OCI-LY1 (cell line): ENCODE data around the gene ETV6.

Experiments used
- H2AFZ ChIP-seq: fragments of 200-600 bp; sonication (generic), shearing (Covaris generic); 2 replicates; pipeline ENCODE4 v1.6.0; 2014; ENCODE audit warnings: antibody characterized with exemption, mild to moderate bottlenecking, low read length
- H3F3A ChIP-seq: fragments of 200-600 bp; sonication (generic), shearing (Covaris generic); 2 replicates; pipeline ENCODE4 v1.6.0; 2014; ENCODE audit warnings: mild to moderate bottlenecking, antibody characterized with exemption, low read length, moderate library complexity; ENCODE audit not compliant: insufficient read depth
- H3K27ac ChIP-seq: fragments of 200-600 bp; sonication (generic); 2 replicates; pipeline ENCODE4 v1.5.1; 2014; ENCODE audit warnings: low read length, mixed run types, mild to moderate bottlenecking, low read depth; ENCODE audit not compliant: poor library complexity, severe bottlenecking
- H3K27me3 ChIP-seq: fragments of 200-600 bp; sonication (generic); 2 replicates; pipeline ENCODE4 v1.6.0; 2014; ENCODE audit warnings: antibody characterized with exemption, mild to moderate bottlenecking, low read length, moderate library complexity; ENCODE audit not compliant: insufficient read depth
- H3K36me3 ChIP-seq: fragments of 200-600 bp; sonication (generic); 2 replicates; pipeline ENCODE4 v1.6.1; 2014; ENCODE audit warnings: mild to moderate bottlenecking, antibody characterized with exemption, low read length, moderate library complexity, mixed read lengths; ENCODE audit not compliant: insufficient read depth
- H3K4me1 ChIP-seq: fragments of 200-600 bp; sonication (generic); 2 replicates; pipeline ENCODE4 v1.5.1; 2014; ENCODE audit warnings: mild to moderate bottlenecking, low read length, moderate library complexity; ENCODE audit not compliant: insufficient read depth, severe bottlenecking
- H3K4me2 ChIP-seq: fragments of 200-600 bp; sonication (generic), shearing (Covaris generic); 2 replicates; pipeline ENCODE4 v1.6.1; 2014; ENCODE audit warnings: low read length
- H3K4me3 ChIP-seq: fragments of 200-600 bp; sonication (generic); 2 replicates; pipeline ENCODE4 v1.5.1; 2014; ENCODE audit warnings: low read length, low read depth, mild to moderate bottlenecking, mixed read lengths; ENCODE audit not compliant: poor library complexity, severe bottlenecking
- H3K79me2 ChIP-seq: fragments of 200-600 bp; shearing (Covaris generic); 2 replicates; pipeline ENCODE4 v1.6.1; 2016; ENCODE audit warnings: mixed run types, low read length, mixed read lengths; ENCODE audit not compliant: insufficient read depth
- H3K9ac ChIP-seq: fragments of 200-600 bp; sonication (generic), shearing (Covaris generic); 2 replicates; pipeline ENCODE4 v1.6.1; 2014; ENCODE audit warnings: mild to moderate bottlenecking, low read length, mixed read lengths
- H3K9me2 ChIP-seq: fragments of 200-600 bp; sonication (generic), shearing (Covaris generic); 2 replicates; pipeline ENCODE4 v1.6.1; 2014; ENCODE audit warnings: low read depth, mild to moderate bottlenecking, low read length, mixed read lengths
- H3K9me3 ChIP-seq: fragments of 200-600 bp; shearing (Covaris generic); 2 replicates; pipeline ENCODE4 v1.6.1; 2014; ENCODE audit warnings: low read length, mixed read lengths
- H4K20me1 ChIP-seq: fragments of 200-600 bp; sonication (generic), shearing (Covaris generic); 2 replicates; pipeline ENCODE4 v1.6.0; 2016; ENCODE audit warnings: mild to moderate bottlenecking, low read length; ENCODE audit not compliant: insufficient read depth
- EZH2 ChIP-seq: fragments of 200-600 bp; sonication (generic), shearing (Covaris generic); IDR thresholded peaks from 2 replicates; pipeline ENCODE4 v1.8.0; 2017; ENCODE audit warnings: borderline replicate concordance, mixed run types, mild to moderate bottlenecking, antibody characterized with exemption, low read length, moderate library complexity, mixed read lengths
- TF ChIP-seq, protein P1 (sequence below): fragments of 200-600 bp; sonication (generic), shearing (Covaris generic); IDR thresholded peaks from 2 replicates; pipeline ENCODE4 v1.5.1; 2017; ENCODE audit warnings: mild to moderate bottlenecking, antibody characterized with exemption, low read length, moderate library complexity, mixed read lengths

Gene ETV6

DNA sequence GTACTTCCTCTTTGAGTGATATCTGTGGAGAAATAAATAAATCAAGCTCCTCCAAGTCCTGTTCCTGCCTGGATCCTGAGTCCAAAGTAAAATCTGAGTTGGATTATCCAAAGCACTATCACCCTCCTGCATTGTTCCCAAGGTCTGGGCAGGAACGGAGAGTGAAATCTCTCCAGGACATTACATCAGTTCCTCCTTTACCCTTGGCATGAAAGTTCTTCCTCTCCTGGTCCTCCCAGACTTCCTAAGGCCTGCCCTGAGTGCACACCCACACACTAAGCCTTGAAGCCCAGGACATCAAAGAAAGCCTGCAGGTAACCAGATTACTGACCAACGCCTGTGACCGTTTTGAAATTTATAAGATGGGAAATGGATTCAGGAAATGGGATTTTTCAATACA, 214.5 kb downstream of the ETV6 start:
- no peaks in the 10 kb centered on the region for H3K9me2 ChIP-seq
- no peak for TF ChIP-seq EZH2
- TF ChIP-seq, protein P1, sequence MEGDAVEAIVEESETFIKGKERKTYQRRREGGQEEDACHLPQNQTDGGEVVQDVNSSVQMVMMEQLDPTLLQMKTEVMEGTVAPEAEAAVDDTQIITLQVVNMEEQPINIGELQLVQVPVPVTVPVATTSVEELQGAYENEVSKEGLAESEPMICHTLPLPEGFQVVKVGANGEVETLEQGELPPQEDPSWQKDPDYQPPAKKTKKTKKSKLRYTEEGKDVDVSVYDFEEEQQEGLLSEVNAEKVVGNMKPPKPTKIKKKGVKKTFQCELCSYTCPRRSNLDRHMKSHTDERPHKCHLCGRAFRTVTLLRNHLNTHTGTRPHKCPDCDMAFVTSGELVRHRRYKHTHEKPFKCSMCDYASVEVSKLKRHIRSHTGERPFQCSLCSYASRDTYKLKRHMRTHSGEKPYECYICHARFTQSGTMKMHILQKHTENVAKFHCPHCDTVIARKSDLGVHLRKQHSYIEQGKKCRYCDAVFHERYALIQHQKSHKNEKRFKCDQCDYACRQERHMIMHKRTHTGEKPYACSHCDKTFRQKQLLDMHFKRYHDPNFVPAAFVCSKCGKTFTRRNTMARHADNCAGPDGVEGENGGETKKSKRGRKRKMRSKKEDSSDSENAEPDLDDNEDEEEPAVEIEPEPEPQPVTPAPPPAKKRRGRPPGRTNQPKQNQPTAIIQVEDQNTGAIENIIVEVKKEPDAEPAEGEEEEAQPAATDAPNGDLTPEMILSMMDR = no peak
- H3K36me3 ChIP-seq = peaks cover 5% of the 10 kb centered on the region; the same call in 1 of the 2 replicates
- H4K20me1 ChIP-seq = no peaks in the 10 kb centered on the region
- H3K9me3 ChIP-seq = peaks cover 4% of the 10 kb centered on the region; the same call in 1 of the 2 replicates
- H3K9ac ChIP-seq = no peak overlapping the region
- H3F3A ChIP-seq = no peaks in the 10 kb centered on the region
- H3K4me2 ChIP-seq = no peak overlapping the region
- peaks cover 22% of the 10 kb centered on the region for H3K4me1 ChIP-seq
- H3K79me2 ChIP-seq = no peaks in the 10 kb centered on the region
- H3K27me3 ChIP-seq = no peaks in the 10 kb centered on the region
- H2AFZ ChIP-seq = no peak overlapping the region
- no peak overlapping the region for H3K4me3 ChIP-seq
- H3K27ac ChIP-seq = no peak overlapping the region

DNA sequence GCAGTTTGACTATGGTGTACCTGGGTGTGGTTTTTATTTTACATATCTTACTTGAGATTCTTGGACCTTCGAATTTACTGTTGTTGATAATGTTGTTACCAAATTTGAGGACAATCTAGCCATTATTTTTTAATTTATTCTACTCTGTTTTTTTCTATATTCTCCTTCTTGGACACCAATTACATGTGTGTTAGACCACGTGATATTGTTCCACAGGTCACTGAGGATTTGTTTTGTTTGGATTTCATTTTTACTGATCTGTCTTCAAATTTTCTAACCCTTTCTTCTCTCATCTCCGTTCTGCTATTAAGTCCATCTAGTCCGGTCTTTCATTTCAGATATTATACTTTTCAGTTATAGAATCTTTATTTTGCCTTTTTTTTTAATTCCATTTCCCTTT, 216.3 kb downstream of the ETV6 start:
- Histone ChIP-seq H3K9me2 (no peaks in the 10 kb centered on the region), H3K27me3 (no peaks in the 10 kb centered on the region), H3F3A (no peaks in the 10 kb centered on the region), H3K4me2 (no peak overlapping the region), H3K9ac (no peak overlapping the region), H3K9me3 (peaks cover 4% of the 10 kb centered on the region; the same call in 1 of the 2 replicates), H4K20me1 (no peaks in the 10 kb centered on the region), H3K4me1 (peaks cover 13% of the 10 kb centered on the region), H3K36me3 (peaks cover 18% of the 10 kb centered on the region), H3K27ac (no peak overlapping the region), H3K79me2 (no peaks in the 10 kb centered on the region), H3K4me3 (no peak overlapping the region), H2AFZ (no peak overlapping the region)
- TF ChIP-seq, protein P1 = no peak
- no peak for TF ChIP-seq EZH2

DNA sequence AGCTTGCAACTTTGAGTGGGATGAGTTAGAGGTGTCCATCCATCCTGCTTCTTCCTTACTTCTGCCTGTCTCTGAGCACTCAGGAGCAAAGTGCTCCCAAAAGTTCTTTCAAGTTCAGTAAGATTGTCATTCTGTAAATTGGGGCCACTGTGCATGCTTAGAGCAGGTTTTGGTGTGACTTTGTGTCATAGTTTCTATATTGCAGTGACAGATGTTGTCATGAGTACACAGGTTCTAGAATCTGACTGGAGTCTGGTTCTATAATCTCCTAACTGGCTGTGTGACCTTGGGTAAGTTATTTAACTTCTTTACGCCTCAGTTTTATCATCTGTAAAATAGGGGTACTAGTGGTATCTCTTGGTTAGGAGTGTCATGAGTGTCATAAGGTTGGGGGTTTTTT, 218.6 kb downstream of the ETV6 start:
- Histone ChIP-seq H3K9me2 (no peaks in the 10 kb centered on the region), H3K27me3 (no peaks in the 10 kb centered on the region), H3K9me3 (peaks cover 4% of the 10 kb centered on the region; the same call in 1 of the 2 replicates), H3K4me2 (no peak overlapping the region), H3K27ac (no peak overlapping the region), H2AFZ (no peak overlapping the region), H3K4me1 (peaks cover 4% of the 10 kb centered on the region), H3K9ac (no peak overlapping the region), H3K36me3 (peaks cover 28% of the 10 kb centered on the region), H3K79me2 (no peaks in the 10 kb centered on the region), H4K20me1 (no peaks in the 10 kb centered on the region), H3F3A (no peaks in the 10 kb centered on the region), H3K4me3 (no peak overlapping the region)
- TF ChIP-seq, protein P1 = no peak
- TF ChIP-seq EZH2 = no peak
